Fibroblast of pulmonary artery (primary cell): ENCODE measurements around the gene PABPN1.
A peak's percentile ranks its signal among the peaks of the same experiment; 100 is the strongest.

Experiments
- DNase-seq: peaks from one replicate; pipeline ENCODE4 v3.0.0-alpha.2; 2010; ENCODE audit warnings: low read depth
- H3K4me3 ChIP-seq: replicated peaks from 2 replicates; pipeline ENCODE4 v1.5.1; 2011; ENCODE audit warnings: low read depth, mild to moderate bottlenecking, control low read depth, low read length, moderate library complexity
- CTCF ChIP-seq: IDR thresholded peaks from 2 replicates; pipeline ENCODE4 v1.5.1; 2011; ENCODE audit warnings: mild to moderate bottlenecking, control low read depth, low read length, inconsistent platforms; ENCODE audit errors: missing control alignments

Gene PABPN1

GRCh38 chr14:23302290-23303225, 18.7 kb upstream of the PABPN1 start, which contains the start of gene PPP1R3E:
Gene PPP1R3E, minus strand, starts transcription at chr14:23302859. Its CDS starts 283 bp downstream, at chr14:23302576.
- TF ChIP-seq CTCF: no peak
- peak within 1 kb of the TSS; percentile 67 for H3K4me3 ChIP-seq
- peak; percentile 47 for DNase-seq

GRCh38 chr14:23306412-23307145, 14.7 kb upstream of the PABPN1 start, which contains the start of gene BCL2L2:
Gene BCL2L2, plus strand, starts transcription at chr14:23306833. Its CDS starts 935 bp downstream, at chr14:23307768.
- peak; percentile 91 for DNase-seq
- TF ChIP-seq CTCF: no peak
- H3K4me3 ChIP-seq: peak within 1 kb of the TSS; percentile 97

- TF ChIP-seq CTCF: no peak
- no peak for DNase-seq
- peak overlapping the region; percentile 97 for H3K4me3 ChIP-seq
Observed at GRCh38 chr14:23307146-23307530, 14.1 kb upstream of the PABPN1 start.

GRCh38 chr14:23307687-23308644, 13.3 kb upstream of the PABPN1 start:
- no peak for TF ChIP-seq CTCF
- peak overlapping the region; percentile 97 for H3K4me3 ChIP-seq
- DNase-seq: peak; percentile 36

GRCh38 chr14:23308721-23309445, 12.4 kb upstream of the PABPN1 start:
- H3K4me3 ChIP-seq: peak overlapping the region; percentile 97
- DNase-seq: no peak
- TF ChIP-seq CTCF: no peak

GRCh38 chr14:23310546-23310945, 10.7 kb upstream of the PABPN1 start:
- H3K4me3 ChIP-seq: no peak overlapping the region
- DNase-seq: no peak
- no peak for TF ChIP-seq CTCF
